Caco-2 (cell line): ENCODE data around the gene PPFIA3. TPM values are rescaled to one million over a fixed set of nuclear protein-coding genes. Genes with fewer than 3 reads are reported as not detected.

ENCODE experiments used
- BruUV-seq: library from RNA; stranded (reverse); fragments of 400-500 nt; replicated peaks from 2 replicates; lab custom pipeline; 2021; lab: Mats Ljungman, UMichigan
- CTCF ChIA-PET: fragments of 300-600 bp; sonication (Branson Sonifier 250); formaldehyde crosslinking; loops from one replicate; lab custom pipeline; 2022; ENCODE audit warnings: antibody characterized with exemption; lab: Charles Lee
- POLR2A ChIA-PET: fragments of 300-600 bp; sonication (Branson Sonifier 250); formaldehyde crosslinking; loops from one replicate; lab custom pipeline; 2022; ENCODE audit warnings: antibody characterized with exemption; lab: Charles Lee
- DNase-seq, 2 experiments: peaks; one replicate each; pipeline versions ENCODE4 v3.0.0 to v3.0.0-alpha.2; 2020 to 2022
- H3K27me3 ChIP-seq: replicated peaks from 2 replicates; pipeline ENCODE4 v1.6.0; 2011; ENCODE audit warnings: low read length; ENCODE audit not compliant: control insufficient read depth, insufficient read depth
- H3K36me3 ChIP-seq: 2 replicates; pipeline ENCODE4 v1.5.1; 2011; ENCODE audit warnings: low read length; ENCODE audit not compliant: control insufficient read depth, insufficient read depth
- H3K4me1 ChIP-seq: fragments of 250-450 bp; sonication (Bioruptor Pico); 2 replicates; pipeline ENCODE4 v1.5.1; 2020; ENCODE audit warnings: mild to moderate bottlenecking
- H3K4me3 ChIP-seq: 2 replicates; pipeline ENCODE4 v1.5.1; 2011; ENCODE audit warnings: low read depth, mild to moderate bottlenecking, control low read depth, low read length
- H3K9me3 ChIP-seq: fragments of 250-450 bp; sonication (Bioruptor Pico); 2 replicates; pipeline ENCODE4 v1.5.1; 2020; ENCODE audit warnings: mild to moderate bottlenecking, moderate library complexity
- H3K27ac Mint-ChIP-seq: one replicate; pipeline ENCODE4 v1.8.0; 2022; ENCODE audit warnings: mixed read lengths; ENCODE audit not compliant: unreplicated experiment
- H3K27me3 Mint-ChIP-seq: one replicate; pipeline ENCODE4 v1.8.0; 2022; ENCODE audit warnings: mixed read lengths; ENCODE audit not compliant: insufficient read depth, unreplicated experiment
- H3K36me3 Mint-ChIP-seq: one replicate; pipeline ENCODE4 v1.8.0; 2022; ENCODE audit warnings: mild to moderate bottlenecking, mixed read lengths; ENCODE audit not compliant: insufficient read depth, unreplicated experiment
- H3K4me1 Mint-ChIP-seq: one replicate; pipeline ENCODE4 v1.8.0; 2022; ENCODE audit warnings: low read depth, mixed read lengths; ENCODE audit not compliant: unreplicated experiment
- H3K4me3 Mint-ChIP-seq: one replicate; pipeline ENCODE4 v1.8.0; 2022; ENCODE audit warnings: mild to moderate bottlenecking, moderate library complexity, mixed read lengths; ENCODE audit not compliant: unreplicated experiment
- H3K9me3 Mint-ChIP-seq: one replicate; pipeline ENCODE4 v1.8.0; 2022; ENCODE audit warnings: mixed read lengths; ENCODE audit not compliant: unreplicated experiment
- CTCF ChIP-seq, 2 experiments: fragments of 200-600 bp in 1 of 2; IDR thresholded peaks; 1 replicate in 1 of 2; 2 replicates in 1 of 2; pipeline versions ENCODE4 v1.5.1 to v1.8.0; 2011 to 2022; ENCODE audit warnings: antibody characterized with exemption in 1 of 2, control low read depth in 1 of 2, inconsistent platforms in 1 of 2, low read depth in 1 of 2, low read length in 1 of 2, mild to moderate bottlenecking in 1 of 2, moderate library complexity in 1 of 2; ENCODE audit not compliant: insufficient read depth in 1 of 2, severe bottlenecking in 1 of 2, unreplicated experiment in 1 of 2
- intact Hi-C: fragments of 100-400 bp; cut with micrococcal nuclease; formaldehyde crosslinking; loops from one replicate; pipeline ENCODE4 v1.10.0; 2022; ENCODE audit not compliant: unreplicated experiment
- total RNA-seq: library from RNA; stranded (reverse); gene quantifications from 2 replicates; pipeline ENCODE4 v1.2.3, GENCODE V29; 2022

PPFIA3 gene
- total RNA-seq, 1 experiment from 2014 or later, result 11.8 TPM

- peak overlapping the region; percentile 91 for H3K4me3 Mint-ChIP-seq
- ChIA-PET CTCF (interaction anchor here (1.1 to 4.6 kb wide), 4 partner anchors 20 to 129 kb away, joined by 5 to 38 read pairs (median 20); no protein-coding TSS in a partner anchor), POLR2A (interaction anchor here (0.6 to 1.1 kb wide), 3 partner anchors 37 to 191 kb away, joined by 5 to 8 read pairs (median 6); no protein-coding TSS in a partner anchor)
- peak overlapping the region; percentile 61 for H3K27ac Mint-ChIP-seq
- peak overlapping the region; percentile 46 for H3K4me3 ChIP-seq
- H3K27me3 ChIP-seq, result no peaks in the 10 kb centered on the region
- no peak for DNase-seq
- no peaks in the 10 kb centered on the region for H3K27me3 Mint-ChIP-seq
- BruUV-seq, result no TSS peak
- no peaks in the 10 kb centered on the region for H3K36me3 ChIP-seq
- H3K9me3 ChIP-seq, result no peaks in the 10 kb centered on the region
- H3K36me3 Mint-ChIP-seq, result peaks cover 50% of the 10 kb centered on the region
- intact Hi-C loops, result loop anchor here (2.0 to 5.0 kb wide), 2 partner anchors 29 to 51 kb away; partner anchors contain the start of genes C19orf73 and PPFIA3
- peaks cover 30% of the 10 kb centered on the region for H3K4me1 Mint-ChIP-seq
- H3K4me1 ChIP-seq, result peaks cover 13% of the 10 kb centered on the region
- H3K9me3 Mint-ChIP-seq, result no peaks in the 10 kb centered on the region
- TF ChIP-seq CTCF (IDR thresholded peaks at IDR 0.05; ENCODE audit: insufficient read depth in 1 of 2, low read depth in 1 of 2, low read length in 1 of 2, severe bottlenecking in 1 of 2, unreplicated experiment in 1 of 2), result no peak
These were observed 28.8 kb downstream of the PPFIA3 start for GRCh38 chr19:49148044-49148682.

- Histone ChIP-seq H3K9me3 (no peaks in the 10 kb centered on the region), H3K36me3 (no peaks in the 10 kb centered on the region), H3K4me1 (peaks cover 13% of the 10 kb centered on the region), H3K27me3 (no peaks in the 10 kb centered on the region), H3K4me3 (peak overlapping the region; percentile 69)
- H3K9me3 Mint-ChIP-seq, result peaks cover 3% of the 10 kb centered on the region
- peaks cover 30% of the 10 kb centered on the region for H3K4me1 Mint-ChIP-seq
- TF ChIP-seq CTCF (IDR thresholded peaks at IDR 0.05; ENCODE audit: insufficient read depth in 1 of 2, low read depth in 1 of 2, low read length in 1 of 2, severe bottlenecking in 1 of 2, unreplicated experiment in 1 of 2), result no peak
- peak; percentile 100 for DNase-seq
- ChIA-PET CTCF (interaction anchor here (0.5 to 4.6 kb wide), 10 partner anchors 21 to 244 kb away, joined by 3 to 38 read pairs (median 7); partner anchors contain the start of gene LIN7B), POLR2A (interaction anchor here (0.6 to 2.1 kb wide), 12 partner anchors 12 to 810 kb away, joined by 3 to 14 read pairs (median 4); partner anchors contain the start of genes NTF4 and RUVBL2)
- BruUV-seq, result no TSS peak
- no peaks in the 10 kb centered on the region for H3K27me3 Mint-ChIP-seq
- peaks cover 50% of the 10 kb centered on the region for H3K36me3 Mint-ChIP-seq
- H3K27ac Mint-ChIP-seq, result peak overlapping the region; percentile 61
- intact Hi-C loops, result loop anchor here (1.0 to 5.0 kb wide), 5 partner anchors 8 to 52 kb away; partner anchors contain the start of genes C19orf73, PPFIA3 and TRPM4
- H3K4me3 Mint-ChIP-seq, result peak overlapping the region; percentile 91
These were observed 29.7 kb downstream of the PPFIA3 start for GRCh38 chr19:49148784-49149651.
